Rectal smooth muscle tissue (tissue), 1 donor: Measurements from ENCODE around the gene ERMAP.

Source experiments
- H3K27ac ChIP-seq: one replicate; pipeline ENCODE4 v1.7.0; 2013; ENCODE audit warnings: low read depth, low read length, inconsistent platforms
- H3K27me3 ChIP-seq: one replicate; pipeline ENCODE4 v1.7.0; 2013; ENCODE audit warnings: low read length; ENCODE audit not compliant: control insufficient read depth, insufficient read depth
- H3K36me3 ChIP-seq: one replicate; pipeline ENCODE4 v1.7.0; 2013; ENCODE audit warnings: low read length; ENCODE audit not compliant: control insufficient read depth, insufficient read depth
- H3K4me1 ChIP-seq: one replicate; pipeline ENCODE4 v1.7.0; 2013; ENCODE audit warnings: low read length; ENCODE audit not compliant: control insufficient read depth, insufficient read depth
- H3K4me3 ChIP-seq: one replicate; pipeline ENCODE4 v1.7.0; 2013; ENCODE audit warnings: low read length
- H3K9ac ChIP-seq: one replicate; pipeline ENCODE4 v1.7.0; 2013; ENCODE audit warnings: low read length

The ERMAP gene

GRCh38 chr1:42817440-42817767 lies 482 bp downstream of the ERMAP start:
- H3K9ac ChIP-seq, result no peak overlapping the region
- peak overlapping the region; percentile 95 for H3K27ac ChIP-seq
- peaks cover 2% of the 10 kb centered on the region for H3K36me3 ChIP-seq
- H3K4me3 ChIP-seq, result peak overlapping the region; percentile 60
- H3K27me3 ChIP-seq, result no peaks in the 10 kb centered on the region
- peaks cover 5% of the 10 kb centered on the region for H3K4me1 ChIP-seq

DNA sequence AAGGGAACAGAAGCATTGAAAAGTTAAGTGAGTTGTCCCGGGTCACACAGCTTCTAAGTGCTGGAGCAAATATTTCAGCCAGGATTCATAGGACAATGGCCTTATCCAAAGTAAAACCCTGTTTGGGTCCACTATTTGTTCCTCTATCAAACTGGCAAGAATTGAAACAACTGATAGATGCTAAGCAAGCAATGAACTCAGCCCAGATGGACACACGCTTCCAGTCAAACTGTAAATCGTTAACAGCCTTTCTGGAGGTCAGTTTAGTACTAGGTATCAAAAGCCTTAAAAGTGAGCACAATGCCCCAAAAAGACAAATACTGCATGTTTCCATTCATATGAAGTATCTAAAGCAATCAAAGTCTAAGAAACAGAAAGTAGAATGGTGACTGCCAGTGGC lies 1.1 kb downstream of the ERMAP start:
- Histone ChIP-seq H3K4me3 (peak overlapping the region; percentile 60), H3K36me3 (peaks cover 2% of the 10 kb centered on the region), H3K4me1 (peaks cover 5% of the 10 kb centered on the region), H3K9ac (no peak overlapping the region), H3K27ac (no peak overlapping the region), H3K27me3 (no peaks in the 10 kb centered on the region)

DNA sequence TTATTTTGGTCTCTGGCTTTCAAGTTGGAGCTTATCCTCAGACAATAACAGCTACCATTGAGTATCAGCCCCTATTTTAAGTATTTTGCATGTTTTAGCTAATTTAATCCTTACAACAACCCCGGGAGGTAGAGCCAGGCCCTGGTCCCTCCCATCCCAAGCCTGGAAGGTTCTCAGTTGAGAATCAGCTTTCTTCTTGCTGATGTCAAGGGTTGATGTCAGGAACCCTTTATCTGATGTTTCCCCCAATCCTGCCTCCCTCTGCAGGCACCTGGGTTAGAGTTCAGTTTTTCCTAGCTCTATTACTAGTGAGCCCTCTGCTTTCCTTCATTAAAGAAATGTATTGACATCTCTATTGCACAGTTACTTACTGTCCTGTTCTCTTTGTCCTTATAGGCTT lies 3.9 kb downstream of the ERMAP start:
- no peaks in the 10 kb centered on the region for H3K27me3 ChIP-seq
- H3K4me1 ChIP-seq, result peaks cover 5% of the 10 kb centered on the region
- no peak overlapping the region for H3K27ac ChIP-seq

GRCh38 chr1:42821690-42822089 lies 4.8 kb downstream of the ERMAP start:
- H3K4me1 ChIP-seq, result peaks cover 5% of the 10 kb centered on the region
- no peak overlapping the region for H3K4me3 ChIP-seq
- H3K9ac ChIP-seq, result no peak overlapping the region
- no peak overlapping the region for H3K27ac ChIP-seq
- H3K27me3 ChIP-seq, result no peaks in the 10 kb centered on the region
- no peaks in the 10 kb centered on the region for H3K36me3 ChIP-seq

More for the DNA sequence above, 3.9 kb downstream of the ERMAP start:
- H3K36me3 ChIP-seq, result no peaks in the 10 kb centered on the region
- no peak overlapping the region for H3K4me3 ChIP-seq
- H3K9ac ChIP-seq, result no peak overlapping the region

DNA sequence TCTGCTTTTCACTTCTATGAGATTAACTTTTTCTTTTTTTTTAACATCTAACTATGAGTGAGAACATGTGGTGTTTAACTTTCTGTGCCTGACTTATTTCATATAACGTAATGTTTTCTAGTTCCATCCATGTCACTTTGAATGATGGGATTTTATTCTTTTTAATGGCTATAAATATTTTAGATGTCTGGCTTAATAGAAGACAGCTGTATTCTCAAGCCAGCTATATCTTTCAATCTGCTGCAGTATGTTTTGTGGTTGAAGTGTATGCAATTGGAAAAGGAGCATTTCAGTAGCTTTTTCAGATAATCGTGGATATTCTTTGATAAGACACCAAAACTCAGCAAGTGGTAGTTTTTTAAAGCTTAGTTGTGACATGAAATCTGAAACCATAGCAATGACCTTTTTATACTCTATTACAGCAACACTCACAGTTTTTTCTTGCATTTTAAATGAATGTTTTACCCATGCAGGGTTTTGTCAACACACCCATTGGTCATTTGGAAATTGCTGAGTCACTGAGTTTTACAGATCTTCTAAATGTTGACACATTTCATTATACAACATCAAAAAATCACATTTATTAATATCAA lies 6.0 kb downstream of the ERMAP start:
- Histone ChIP-seq H3K9ac (no peak overlapping the region), H3K27ac (no peak overlapping the region)

GRCh38 chr1:42824481-42825035 lies 7.6 kb downstream of the ERMAP start:
- Histone ChIP-seq H3K4me3 (no peak overlapping the region), H3K36me3 (no peaks in the 10 kb centered on the region), H3K27me3 (no peaks in the 10 kb centered on the region), H3K9ac (no peak overlapping the region), H3K4me1 (no peaks in the 10 kb centered on the region), H3K27ac (no peak overlapping the region)

More for the DNA sequence above, 6.0 kb downstream of the ERMAP start:
- Histone ChIP-seq H3K27me3 (no peaks in the 10 kb centered on the region), H3K36me3 (no peaks in the 10 kb centered on the region), H3K4me3 (no peak overlapping the region), H3K4me1 (peaks cover under 1% of the 10 kb centered on the region)

- Histone ChIP-seq H3K4me1 (no peaks in the 10 kb centered on the region), H3K27ac (no peak overlapping the region), H3K9ac (no peak overlapping the region), H3K4me3 (no peak overlapping the region), H3K36me3 (no peaks in the 10 kb centered on the region), H3K27me3 (no peaks in the 10 kb centered on the region)
Measured at GRCh38 chr1:42825036-42825851, 8.3 kb downstream of the ERMAP start.

- Histone ChIP-seq H3K4me3 (no peak overlapping the region), H3K36me3 (no peaks in the 10 kb centered on the region), H3K27ac (no peak overlapping the region), H3K9ac (no peak overlapping the region), H3K4me1 (no peaks in the 10 kb centered on the region), H3K27me3 (no peaks in the 10 kb centered on the region)
Measured at GRCh38 chr1:42830631-42831030, 13.7 kb downstream of the ERMAP start.

GRCh38 chr1:42831273-42831672 lies 14.4 kb downstream of the ERMAP start:
- no peak overlapping the region for H3K4me3 ChIP-seq
- H3K27me3 ChIP-seq, result no peaks in the 10 kb centered on the region
- no peak overlapping the region for H3K27ac ChIP-seq
- no peaks in the 10 kb centered on the region for H3K36me3 ChIP-seq
- no peak overlapping the region for H3K9ac ChIP-seq
- H3K4me1 ChIP-seq, result no peaks in the 10 kb centered on the region

GRCh38 chr1:42832641-42833240 lies 15.8 kb downstream of the ERMAP start:
- Histone ChIP-seq H3K36me3 (no peaks in the 10 kb centered on the region), H3K4me1 (no peaks in the 10 kb centered on the region), H3K27me3 (no peaks in the 10 kb centered on the region), H3K4me3 (no peak overlapping the region), H3K9ac (no peak overlapping the region), H3K27ac (no peak overlapping the region)

DNA sequence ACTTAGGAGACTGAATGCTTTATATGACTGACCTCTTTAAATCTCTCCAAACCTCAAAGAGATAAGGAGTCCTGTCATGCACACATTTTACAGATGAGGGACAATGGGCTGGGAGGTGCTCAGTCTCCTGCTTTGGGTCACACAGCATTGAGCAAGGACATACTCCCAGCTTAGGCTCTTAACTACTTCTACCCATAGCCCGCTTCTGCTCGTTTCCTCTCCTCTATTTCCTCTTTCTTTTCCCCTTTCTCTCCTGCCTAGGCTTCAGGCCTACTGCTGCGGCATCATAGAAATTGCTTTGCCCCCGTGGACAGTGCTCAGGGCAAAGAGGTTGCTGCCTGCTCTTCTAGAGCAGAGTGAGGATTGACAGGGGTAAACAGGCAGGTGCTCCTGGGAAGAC lies 17.1 kb downstream of the ERMAP start:
- no peak overlapping the region for H3K9ac ChIP-seq
- no peaks in the 10 kb centered on the region for H3K27me3 ChIP-seq
- no peak overlapping the region for H3K4me3 ChIP-seq
- no peaks in the 10 kb centered on the region for H3K36me3 ChIP-seq
- H3K4me1 ChIP-seq, result no peaks in the 10 kb centered on the region
- no peak overlapping the region for H3K27ac ChIP-seq

DNA sequence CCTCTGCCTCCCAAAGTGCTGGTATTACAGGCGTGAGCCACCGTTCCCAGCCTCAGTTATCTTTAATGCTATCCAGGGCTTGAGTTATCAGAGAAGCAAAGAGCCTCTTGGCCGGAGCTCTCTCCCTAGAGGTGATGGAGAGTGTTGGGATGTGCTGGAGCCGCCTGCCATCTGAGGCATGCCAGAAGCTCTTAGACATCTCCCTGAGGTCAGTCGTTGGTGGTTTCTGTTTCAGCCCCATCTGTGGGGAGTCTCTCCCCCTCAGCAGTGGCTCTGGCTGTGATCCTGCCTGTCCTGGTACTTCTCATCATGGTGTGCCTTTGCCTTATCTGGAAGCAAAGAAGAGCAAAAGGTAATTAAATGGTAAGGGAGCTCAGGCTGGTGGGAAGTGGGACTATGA lies 17.9 kb downstream of the ERMAP start:
- no peak overlapping the region for H3K4me3 ChIP-seq
- no peaks in the 10 kb centered on the region for H3K4me1 ChIP-seq
- no peak overlapping the region for H3K27ac ChIP-seq
- no peak overlapping the region for H3K9ac ChIP-seq
- no peaks in the 10 kb centered on the region for H3K27me3 ChIP-seq
- no peaks in the 10 kb centered on the region for H3K36me3 ChIP-seq
